GM18861 (cell line): ENCODE data around the gene ECE1.
A peak's percentile ranks its signal among the peaks of the same experiment; 100 is the strongest.

Experiments used
- ATAC-seq: cut with Tn5 transposase; IDR thresholded peaks from one replicate; pipeline ENCODE4 v1.9.1; 2021; ENCODE audit not compliant: unreplicated experiment

The ECE1 gene

DNA sequence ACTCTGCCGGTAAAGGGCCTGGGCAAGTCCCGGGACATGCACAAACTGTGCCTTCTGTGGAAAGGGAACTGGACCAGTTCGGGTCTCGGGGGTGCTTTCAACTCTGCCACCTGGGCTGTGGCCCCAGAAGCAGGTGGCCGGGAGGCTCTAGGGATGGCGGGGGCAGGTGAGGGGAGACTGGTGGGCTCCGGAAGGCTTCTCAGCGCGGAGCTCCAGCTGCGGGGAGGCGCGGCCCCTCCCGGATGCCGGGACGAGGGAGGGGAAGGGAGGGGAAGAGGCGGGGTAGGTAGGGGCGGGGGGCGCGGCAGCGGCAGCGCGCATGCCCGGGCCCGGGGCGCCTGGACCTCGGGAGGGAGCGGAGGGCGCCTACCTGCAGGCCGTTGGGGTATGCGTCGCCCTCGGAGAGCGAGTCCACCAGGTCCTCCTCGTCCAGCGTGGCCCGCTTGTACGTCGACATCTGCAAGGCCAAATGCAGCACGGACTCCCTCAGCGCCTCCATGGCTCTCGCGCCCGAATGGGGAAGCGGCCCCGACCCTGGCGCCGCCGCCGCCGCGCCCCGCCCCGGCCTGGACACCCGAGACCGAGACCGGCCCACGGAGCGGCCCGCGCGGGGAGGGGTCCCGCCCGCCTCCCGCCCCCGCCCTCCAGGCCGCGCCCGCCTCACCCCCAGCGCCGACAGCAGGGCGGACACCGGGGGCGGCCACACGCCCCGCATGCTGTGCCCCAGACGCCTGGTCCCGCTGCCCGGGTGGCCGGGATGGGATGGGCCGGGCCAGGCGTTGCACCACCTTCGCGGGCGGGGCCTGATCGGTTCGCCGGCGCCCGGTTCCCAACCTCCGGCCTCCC is at the start of gene ECE1:
ECE1 (minus strand) TSS at position 764 of the 846 bp plus-strand sequence; CDS start at position 715, 49 bp downstream.
- ATAC-seq: no peak

GRCh38 chr1:21339356-21340229 is 49.3 kb upstream of the ECE1 start:
- ATAC-seq: no peak

DNA sequence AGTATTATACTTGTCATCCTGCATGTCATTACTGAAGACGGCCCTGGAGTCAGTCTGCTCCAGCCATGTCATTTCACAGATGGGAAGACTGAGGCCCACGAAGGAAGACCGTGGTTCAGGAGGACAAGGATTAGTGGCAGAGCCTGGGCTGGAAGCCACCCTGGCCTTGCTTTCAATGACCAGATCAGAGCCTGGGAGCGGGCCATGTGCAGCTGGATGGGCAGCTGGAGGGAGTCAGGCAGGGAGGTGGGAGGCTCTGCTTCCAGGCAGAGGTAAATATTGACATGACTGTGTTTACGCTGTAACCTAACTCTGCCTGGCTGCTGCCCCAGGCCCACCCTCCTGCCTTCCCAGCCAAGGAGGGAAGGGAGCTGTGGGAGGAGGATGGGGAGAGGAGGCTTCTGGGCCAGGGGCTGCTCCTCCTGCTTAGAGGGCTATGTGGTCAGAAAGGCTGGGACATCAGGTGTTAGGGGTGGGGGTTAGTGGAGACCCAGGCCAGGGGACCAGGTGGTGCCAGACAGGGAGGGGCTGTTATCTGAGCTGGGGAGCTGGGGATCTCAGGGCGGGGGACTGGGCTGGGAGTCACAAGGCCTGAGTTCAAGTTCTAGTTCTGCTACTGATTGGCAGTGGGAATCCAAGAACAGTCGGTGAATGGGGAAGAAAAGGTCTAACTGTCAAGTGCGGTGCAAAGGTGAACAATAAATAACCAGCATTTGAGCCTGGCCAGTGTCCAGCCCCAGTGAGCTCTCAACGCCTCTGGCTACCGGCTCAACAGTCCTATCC is 48.5 kb upstream of the ECE1 start:
- ATAC-seq: no peak

- no peak for ATAC-seq
These were observed 47.8 kb upstream of the ECE1 start for GRCh38 chr1:21337928-21338572.

- ATAC-seq: no peak
These were observed 47.2 kb upstream of the ECE1 start for GRCh38 chr1:21337454-21337927.

GRCh38 chr1:21337010-21337437 is 46.8 kb upstream of the ECE1 start:
- no peak for ATAC-seq

DNA sequence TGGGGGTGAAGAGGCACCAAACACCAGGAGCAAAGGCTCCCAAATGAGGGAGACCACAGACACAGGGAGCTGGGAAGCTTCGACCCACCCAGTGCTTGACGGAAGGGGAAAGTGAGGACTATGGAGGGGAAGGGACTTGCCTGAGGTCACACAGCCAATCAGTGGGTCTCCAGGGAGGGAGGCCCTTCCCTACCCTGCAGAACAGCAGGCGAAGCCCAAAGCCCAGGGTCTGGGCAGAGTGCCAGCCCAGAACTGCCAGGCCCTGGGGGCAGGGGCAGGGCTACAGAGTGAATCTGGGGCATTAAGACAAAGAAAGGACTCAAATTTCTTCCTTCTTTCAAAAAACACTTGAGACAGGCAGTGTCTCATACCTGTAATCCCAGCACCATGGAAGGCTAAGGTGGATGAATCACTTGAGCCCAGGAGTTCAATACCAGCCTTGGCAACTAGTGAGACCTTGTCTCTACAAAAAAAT is 45.5 kb upstream of the ECE1 start:
- ATAC-seq: no peak

DNA sequence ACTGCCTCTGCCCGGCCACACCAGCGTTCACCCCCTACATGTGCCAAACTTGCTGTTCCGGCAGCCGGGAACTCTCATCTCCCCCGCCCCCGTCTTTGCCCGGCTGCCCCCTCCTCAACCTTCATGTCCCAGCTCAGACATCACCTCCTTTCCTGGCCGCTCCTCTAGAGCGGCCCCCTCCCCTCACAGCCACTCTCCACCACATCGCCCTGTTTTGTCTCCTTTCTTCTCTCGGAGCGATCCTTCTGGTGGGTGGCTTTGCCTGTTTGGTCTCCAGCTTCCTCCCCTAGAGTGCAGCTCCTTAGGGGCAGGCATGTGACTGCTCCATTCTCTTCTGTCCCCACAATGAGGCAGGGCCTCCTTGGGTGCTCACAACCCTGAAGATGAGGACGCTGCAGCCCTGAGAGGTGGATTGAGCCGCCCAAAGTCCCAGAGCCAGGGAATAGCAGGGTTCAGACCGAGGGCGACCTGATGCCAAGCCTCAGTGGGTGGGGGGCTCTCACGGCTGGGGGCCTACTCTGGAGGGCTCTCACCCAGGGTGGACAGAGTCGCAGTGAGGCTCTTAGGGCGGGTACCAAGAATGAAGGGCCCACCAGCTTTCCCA is 44.9 kb upstream of the ECE1 start:
- no peak for ATAC-seq

DNA sequence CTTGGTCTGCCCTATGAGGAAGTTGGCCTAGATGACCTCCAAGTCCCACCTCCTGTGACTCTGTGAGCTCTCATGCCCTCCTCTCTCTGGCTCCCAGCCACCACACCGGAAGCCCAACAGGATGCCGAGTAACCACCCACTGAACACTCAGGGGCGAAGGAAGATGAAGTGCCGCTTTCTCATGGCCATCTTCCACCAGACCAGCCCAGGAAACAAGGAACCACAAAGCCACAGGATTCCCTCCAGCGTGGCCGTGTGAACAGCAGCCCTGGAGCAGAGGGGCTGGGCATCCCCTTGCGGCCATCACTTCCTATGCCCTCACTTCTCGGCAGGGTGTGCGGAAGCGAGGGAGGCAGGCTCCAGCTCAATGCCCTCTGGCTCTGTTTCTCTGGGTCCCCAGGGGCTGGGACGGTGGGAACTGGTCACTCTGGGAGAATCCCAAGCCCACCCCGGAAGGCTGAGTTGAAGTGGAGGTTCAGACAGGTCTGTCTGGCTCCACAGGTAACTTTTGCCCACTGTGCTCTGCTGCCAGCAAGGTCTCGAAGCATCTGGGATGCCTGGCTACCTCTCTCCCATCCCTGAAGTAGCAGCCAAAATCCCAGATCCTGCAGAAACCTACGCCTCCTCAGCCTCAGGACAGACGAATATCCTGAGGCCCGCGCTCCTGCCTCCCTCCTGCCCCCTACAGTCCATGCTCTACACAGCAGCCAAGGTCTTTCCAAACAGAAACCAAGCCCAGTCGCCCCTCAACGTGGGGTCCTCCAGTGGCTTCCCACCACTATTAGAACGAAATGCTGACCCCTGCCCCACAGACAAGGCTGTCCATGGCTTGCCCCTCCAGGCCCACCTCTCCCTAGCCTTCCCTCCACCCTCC is 44.2 kb upstream of the ECE1 start:
- ATAC-seq: peak; percentile 82

- ATAC-seq: no peak
These were observed 43.6 kb upstream of the ECE1 start for GRCh38 chr1:21333824-21334213.

DNA sequence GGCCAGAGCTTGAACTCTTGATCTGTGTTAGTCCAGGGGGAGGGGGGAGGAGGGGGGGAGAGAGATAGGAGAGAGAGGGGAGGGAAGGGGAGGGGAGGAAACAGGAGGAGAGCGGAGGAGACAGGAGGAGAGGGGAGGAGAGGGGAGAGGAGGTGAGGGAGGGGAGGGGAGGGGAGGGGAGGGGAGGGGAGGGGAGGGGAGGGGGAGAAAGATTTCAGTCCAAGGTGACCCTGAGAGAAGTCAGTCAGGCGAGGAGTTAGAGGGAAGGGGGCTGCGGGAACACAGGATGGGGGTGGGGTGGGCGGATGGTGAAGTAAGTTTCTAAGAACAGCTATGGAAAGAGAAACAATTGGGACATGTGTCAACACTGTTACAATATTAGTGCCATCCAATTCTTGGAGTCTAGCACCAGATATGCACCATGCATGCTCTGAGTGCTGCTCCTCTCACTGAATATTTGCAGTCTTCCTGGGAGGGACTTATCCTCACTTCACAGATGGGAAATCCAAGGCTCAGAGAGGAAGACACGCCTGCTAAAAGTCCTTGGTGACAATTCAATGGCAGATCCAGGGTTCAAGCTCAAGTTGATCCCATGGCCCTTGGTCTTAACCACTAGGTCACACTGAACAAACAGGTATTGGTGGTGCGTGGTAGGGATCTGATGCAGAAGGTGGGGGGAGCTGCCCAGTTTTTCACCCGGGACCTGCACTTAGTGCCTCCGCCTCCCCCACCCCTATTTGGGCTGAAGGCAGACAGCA is 42.5 kb upstream of the ECE1 start:
- no peak for ATAC-seq

DNA sequence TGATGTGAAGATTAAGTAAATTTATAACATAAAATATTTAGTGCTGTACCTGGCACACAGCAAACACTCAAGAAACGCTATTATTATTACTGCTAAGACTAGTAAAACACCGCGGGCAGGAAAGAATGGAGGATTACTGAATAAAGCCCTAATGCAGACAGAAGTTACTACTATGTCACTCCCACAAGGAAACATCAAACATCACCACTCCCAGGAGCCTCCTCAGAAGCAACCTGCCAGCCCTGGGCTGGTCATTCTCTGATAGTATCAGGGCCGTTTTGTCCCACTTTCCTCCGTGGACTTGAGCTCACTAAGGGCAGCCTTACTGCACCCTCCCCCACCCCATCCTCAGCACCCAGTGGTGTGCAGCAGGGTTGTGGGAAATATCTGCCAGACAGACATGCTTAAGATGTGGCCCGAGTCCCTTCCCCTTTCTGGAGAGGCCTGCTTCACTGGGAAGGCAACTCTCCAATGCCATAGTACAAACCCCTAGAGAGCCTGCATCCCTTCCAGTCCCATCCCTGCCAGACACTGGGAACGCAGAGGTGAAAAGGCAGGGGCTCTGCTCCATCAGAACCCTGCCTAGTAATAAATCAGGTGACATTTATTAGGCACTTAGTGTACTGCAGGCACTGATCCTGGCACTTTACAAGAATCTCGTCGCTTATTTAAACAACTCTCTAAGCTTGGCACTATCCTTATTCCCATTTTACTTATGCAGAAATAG is 41.7 kb upstream of the ECE1 start:
- ATAC-seq: no peak

GRCh38 chr1:21330544-21330943 is 40.3 kb upstream of the ECE1 start:
- ATAC-seq: no peak

- no peak for ATAC-seq
These were observed 39.1 kb upstream of the ECE1 start for GRCh38 chr1:21329209-21329844.

GRCh38 chr1:21327566-21328323 is 37.5 kb upstream of the ECE1 start:
- ATAC-seq: no peak

- no peak for ATAC-seq
These were observed 36.6 kb upstream of the ECE1 start for GRCh38 chr1:21326861-21327344.
